Activated naive CD4-positive, alpha-beta T cell treated with anti-CD3 and anti-CD28 coated beads for 36 hours (primary cell): Measurements from ENCODE around the gene COA1. TPM values are rescaled to one million over a fixed set of nuclear protein-coding genes. Genes with fewer than 3 reads are reported as not detected.
"Not testable (repeated sequence)": the region's sequence is repeated elsewhere in the genome, so short reads cannot be mapped to it uniquely, and the experiment has no call there.

Experiments
- CTCF ChIA-PET: fragments of 350-600 bp; sonication (Branson Sonifier 250); formaldehyde crosslinking; loops from one replicate; lab custom pipeline; 2021; ENCODE audit warnings: antibody characterized with exemption; lab: Charles Lee
- DNase-seq: peaks from one replicate; pipeline ENCODE4 v3.0.0-alpha.2; 2020
- H3K27ac Mint-ChIP-seq: one replicate; pipeline ENCODE4 v1.8.0; 2021; ENCODE audit warnings: mild to moderate bottlenecking, mixed read lengths
- H3K27me3 Mint-ChIP-seq: one replicate; pipeline ENCODE4 v1.8.0; 2021; ENCODE audit warnings: low read depth, mixed read lengths
- H3K36me3 Mint-ChIP-seq: one replicate; pipeline ENCODE4 v1.8.0; 2021; ENCODE audit warnings: low read depth, mixed read lengths
- H3K4me1 Mint-ChIP-seq: one replicate; pipeline ENCODE4 v1.8.0; 2021; ENCODE audit warnings: low read depth, mixed read lengths
- H3K4me3 Mint-ChIP-seq: one replicate; pipeline ENCODE4 v1.8.0; 2021; ENCODE audit warnings: mild to moderate bottlenecking, moderate library complexity, mixed read lengths
- H3K9me3 Mint-ChIP-seq: one replicate; pipeline ENCODE4 v1.8.0; 2021; ENCODE audit warnings: mixed read lengths
- intact Hi-C: fragments of 100-400 bp; cut with micrococcal nuclease; formaldehyde crosslinking; loops from one replicate; pipeline ENCODE4 v1.15.1; 2023
- total RNA-seq, 2 experiments: library from RNA; stranded (reverse); gene quantifications; one replicate each; pipeline ENCODE4 v1.2.3, GENCODE V29; 2021

Gene COA1
- total RNA-seq, 2 experiments from 2014 or later = 85.9 to 87.2 TPM

DNA sequence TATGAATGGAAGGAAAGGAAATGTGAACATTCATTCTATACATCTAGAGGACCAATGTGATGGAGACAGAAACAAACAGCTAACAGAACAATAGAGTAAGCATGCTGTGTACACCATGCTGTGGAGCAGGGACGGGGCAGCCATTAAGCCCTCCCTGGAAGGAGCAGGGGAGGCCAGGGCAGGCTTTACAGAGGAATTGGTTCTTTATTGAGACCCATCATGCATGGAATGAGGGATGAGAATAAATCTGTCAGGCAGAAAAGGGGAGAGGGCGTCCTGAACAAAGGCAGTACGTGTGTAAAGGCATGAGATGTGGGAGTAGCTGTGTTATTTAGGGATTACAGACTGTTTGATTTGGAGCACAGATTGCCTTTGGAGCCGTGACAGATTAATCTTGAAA is 111.2 kb downstream of the COA1 start:
- no peak for DNase-seq
- Mint-ChIP-seq H3K4me1 (peaks cover 52% of the 10 kb centered on the region), H3K27me3 (no peaks in the 10 kb centered on the region), H3K4me3 (no peak overlapping the region), H3K27ac (no peak overlapping the region), H3K9me3 (no peaks in the 10 kb centered on the region), H3K36me3 (peaks cover 27% of the 10 kb centered on the region)
- intact Hi-C loops = no loop called here
- CTCF ChIA-PET = interaction anchor here (1.7 to 5.3 kb wide), 2 partner anchors 35 to 82 kb away, joined by 8 to 44 read pairs; partner anchors contain the start of gene STK17A

GRCh38 chr7:43616977-43617376 is 112.3 kb downstream of the COA1 start:
- intact Hi-C loops = no loop called here
- CTCF ChIA-PET = interaction anchor here (0.6 to 5.3 kb wide), 3 partner anchors 31 to 81 kb away, joined by 4 to 44 read pairs (median 4); partner anchors contain the start of gene STK17A
- no peak overlapping the region for H3K27ac Mint-ChIP-seq
- no peaks in the 10 kb centered on the region for H3K9me3 Mint-ChIP-seq
- H3K4me1 Mint-ChIP-seq = peaks cover 52% of the 10 kb centered on the region
- H3K36me3 Mint-ChIP-seq = peaks cover 27% of the 10 kb centered on the region
- DNase-seq = no peak
- H3K27me3 Mint-ChIP-seq = no peaks in the 10 kb centered on the region
- H3K4me3 Mint-ChIP-seq = no peak overlapping the region

DNA sequence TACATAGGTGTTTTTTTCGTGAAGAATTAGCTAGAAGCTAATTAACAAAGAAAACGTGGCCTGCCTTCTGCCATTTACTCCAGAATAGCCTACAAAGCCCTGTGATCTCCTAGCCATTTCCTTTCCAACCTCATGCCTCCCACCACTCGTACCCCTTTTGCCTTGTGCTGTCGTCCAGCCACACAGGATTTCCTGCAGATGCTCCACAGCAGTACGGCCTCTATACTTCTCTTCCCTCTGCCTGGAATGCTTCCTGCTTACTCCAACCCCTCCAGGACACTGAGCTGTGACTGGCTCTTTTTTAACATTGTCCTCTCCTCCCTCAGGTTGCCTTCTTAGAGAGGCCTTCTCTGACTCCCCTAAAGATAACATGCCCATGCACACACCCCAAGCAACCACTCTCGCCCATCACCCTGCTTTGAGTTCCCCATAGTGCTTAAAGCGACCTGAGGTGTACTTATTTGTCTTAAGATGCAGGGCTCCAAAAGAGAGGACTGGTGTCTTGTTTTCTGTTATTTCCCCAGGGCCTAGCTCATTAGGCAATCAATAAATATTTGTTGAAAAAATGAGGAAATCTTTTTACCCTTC is 113.7 kb downstream of the COA1 start:
- Mint-ChIP-seq H3K36me3 (peaks cover 30% of the 10 kb centered on the region), H3K9me3 (no peaks in the 10 kb centered on the region), H3K4me3 (no peak overlapping the region), H3K27me3 (no peaks in the 10 kb centered on the region), H3K4me1 (peaks cover 51% of the 10 kb centered on the region), H3K27ac (peak overlapping the region; percentile 77)
- DNase-seq = no peak
- intact Hi-C loops = no loop called here
- CTCF ChIA-PET = interaction anchor here (0.6 to 0.8 kb wide), 5 partner anchors 17 to 653 kb away, joined by 3 to 4 read pairs (median 3); no protein-coding TSS in a partner anchor

GRCh38 chr7:43612599-43613589 is 116.4 kb downstream of the COA1 start:
- Mint-ChIP-seq H3K4me3 (peak overlapping the region; percentile 6), H3K4me1 (peaks cover 72% of the 10 kb centered on the region), H3K36me3 (peaks cover 48% of the 10 kb centered on the region), H3K27ac (peak overlapping the region; percentile 77), H3K27me3 (no peaks in the 10 kb centered on the region), H3K9me3 (no peaks in the 10 kb centered on the region)
- peak; percentile 54 for DNase-seq
- intact Hi-C loops = loop anchor here (1.0 to 2.0 kb wide), 8 partner anchors 9 to 56 kb away; no protein-coding TSS in a partner anchor
- CTCF ChIA-PET = interaction anchor here (0.6 to 3.5 kb wide), 6 partner anchors 12 to 88 kb away, joined by 3 to 16 read pairs (median 3); partner anchors contain the start of gene STK17A

DNA sequence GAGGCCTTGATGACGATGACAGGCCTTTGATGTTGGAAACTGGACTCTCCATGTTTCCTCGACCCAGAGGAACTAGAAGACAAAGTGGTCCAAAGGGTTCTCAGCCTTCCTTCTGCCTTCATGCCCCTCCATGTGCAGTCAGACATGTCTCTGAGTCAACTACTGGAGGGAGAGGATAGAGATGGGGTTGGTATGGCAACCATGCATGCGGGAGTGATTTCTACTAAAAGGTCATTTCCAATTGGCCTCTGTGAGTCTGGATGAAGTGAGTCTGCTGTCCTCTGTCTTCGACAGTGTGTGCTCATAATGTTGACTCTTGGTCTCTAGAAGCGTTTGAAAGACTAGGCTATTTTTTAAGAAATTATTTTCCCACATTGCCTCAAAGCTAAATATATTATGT is 117.2 kb downstream of the COA1 start:
- intact Hi-C loops = loop anchor here (1.0 to 2.0 kb wide), 2 partner anchors 9 to 25 kb away; no protein-coding TSS in a partner anchor
- no peaks in the 10 kb centered on the region for H3K27me3 Mint-ChIP-seq
- H3K36me3 Mint-ChIP-seq = peaks cover 48% of the 10 kb centered on the region
- H3K4me3 Mint-ChIP-seq = no peak overlapping the region
- peaks cover 75% of the 10 kb centered on the region for H3K4me1 Mint-ChIP-seq
- H3K9me3 Mint-ChIP-seq = no peaks in the 10 kb centered on the region
- DNase-seq = no peak
- CTCF ChIA-PET = interaction anchor here (1.2 to 3.5 kb wide), 4 partner anchors 16 to 89 kb away, joined by 3 to 16 read pairs (median 4); partner anchors contain the start of gene STK17A
- H3K27ac Mint-ChIP-seq = peak overlapping the region; percentile 51

DNA sequence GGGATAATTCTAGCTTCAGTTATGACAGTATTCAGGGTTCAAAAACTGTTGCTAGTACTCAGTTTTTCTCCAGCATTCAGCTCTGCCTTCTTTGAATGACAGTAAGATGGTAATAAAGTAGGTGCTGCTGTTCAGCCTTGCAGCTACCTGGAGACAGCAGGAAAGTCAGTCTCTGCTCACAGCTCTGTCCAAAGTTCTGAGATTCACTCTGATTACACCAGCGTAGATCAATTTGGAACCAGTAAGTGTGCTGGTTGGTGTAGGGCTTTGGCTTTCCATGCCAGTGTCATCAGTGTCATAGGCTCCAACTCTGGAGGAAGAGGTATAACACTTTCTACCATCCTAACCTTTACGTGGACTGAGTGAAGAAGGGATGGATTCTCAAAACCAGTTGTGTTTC is 120.2 kb downstream of the COA1 start:
- Mint-ChIP-seq H3K27ac (peak overlapping the region; percentile 14), H3K9me3 (peaks cover 7% of the 10 kb centered on the region), H3K27me3 (no peaks in the 10 kb centered on the region), H3K36me3 (peaks cover 46% of the 10 kb centered on the region), H3K4me3 (no peak overlapping the region), H3K4me1 (peaks cover 75% of the 10 kb centered on the region)
- CTCF ChIA-PET = interaction anchor here (0.6 to 1.7 kb wide), 3 partner anchors 39 to 113 kb away, joined by 3 to 6 read pairs (median 3); no protein-coding TSS in a partner anchor
- DNase-seq = no peak
- intact Hi-C loops = no loop called here

DNA sequence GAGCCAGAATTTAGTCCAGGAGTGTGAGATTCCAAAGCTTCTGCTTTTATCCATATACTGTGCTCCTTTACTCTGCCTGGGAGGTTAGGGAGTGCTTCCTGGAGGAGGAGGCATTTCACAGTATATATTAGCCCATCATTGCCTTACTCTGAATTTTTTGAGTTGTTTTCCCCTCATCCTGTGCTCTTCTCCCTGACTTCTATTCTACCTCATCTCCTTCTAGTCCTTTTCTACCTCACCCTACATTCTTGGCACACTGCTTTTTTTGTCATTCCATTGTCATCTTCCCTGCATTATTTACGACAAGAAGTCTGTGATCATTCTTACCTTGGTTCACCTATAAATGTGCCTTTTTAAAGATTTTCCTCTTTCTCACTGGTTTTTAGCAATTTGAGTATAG is 125.1 kb downstream of the COA1 start:
- no peaks in the 10 kb centered on the region for H3K27me3 Mint-ChIP-seq
- no peak for DNase-seq
- H3K4me3 Mint-ChIP-seq = no peak overlapping the region
- peaks cover 7% of the 10 kb centered on the region for H3K9me3 Mint-ChIP-seq
- intact Hi-C loops = no loop called here
- peaks cover 46% of the 10 kb centered on the region for H3K4me1 Mint-ChIP-seq
- peak overlapping the region; percentile 19 for H3K27ac Mint-ChIP-seq
- H3K36me3 Mint-ChIP-seq = peaks cover 31% of the 10 kb centered on the region
- CTCF ChIA-PET = interaction anchor here (3.0 to 3.5 kb wide), 2 partner anchors 13 to 22 kb away, joined by 9 to 25 read pairs; partner anchors contain the start of gene STK17A

GRCh38 chr7:43602256-43602655 is 127.1 kb downstream of the COA1 start:
- no peak overlapping the region for H3K27ac Mint-ChIP-seq
- intact Hi-C loops = no loop called here
- CTCF ChIA-PET = interaction anchor here (3.0 to 3.5 kb wide), 2 partner anchors 11 to 20 kb away, joined by 9 to 25 read pairs; partner anchors contain the start of gene STK17A
- no peak for DNase-seq
- H3K36me3 Mint-ChIP-seq = peaks cover 24% of the 10 kb centered on the region
- H3K4me1 Mint-ChIP-seq = peaks cover 46% of the 10 kb centered on the region
- H3K4me3 Mint-ChIP-seq = no peak overlapping the region
- H3K9me3 Mint-ChIP-seq = peaks cover 7% of the 10 kb centered on the region
- no peaks in the 10 kb centered on the region for H3K27me3 Mint-ChIP-seq

DNA sequence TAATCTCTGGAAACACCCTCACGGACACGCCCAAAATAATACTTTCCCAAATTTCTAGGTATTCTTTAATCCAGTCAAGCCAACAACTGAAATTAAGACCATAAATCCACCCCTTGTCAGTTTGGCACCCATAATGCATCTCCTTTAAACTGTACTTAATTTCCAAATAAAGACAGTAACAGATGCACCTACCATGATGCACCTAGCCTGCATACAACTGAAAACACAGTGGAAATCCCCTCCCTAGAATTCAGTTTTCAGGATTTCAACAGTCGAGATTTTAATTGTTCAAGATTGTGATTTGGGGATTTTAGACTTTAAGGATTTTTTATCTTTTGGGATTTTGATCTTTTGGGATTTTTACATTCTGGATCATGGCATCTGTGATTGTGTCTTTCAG is 129.3 kb downstream of the COA1 start:
- Mint-ChIP-seq H3K27ac (peak overlapping the region; percentile 9), H3K4me1 (peaks cover 51% of the 10 kb centered on the region), H3K4me3 (no peak overlapping the region), H3K9me3 (peaks cover 7% of the 10 kb centered on the region), H3K36me3 (peaks cover 27% of the 10 kb centered on the region), H3K27me3 (no peaks in the 10 kb centered on the region)
- DNase-seq = no peak
- CTCF ChIA-PET = no interaction called here
- intact Hi-C loops = loop anchor here (1.0 kb wide), 2 partner anchors 8 kb away; no protein-coding TSS in a partner anchor

- H3K9me3 Mint-ChIP-seq, H3K27ac Mint-ChIP-seq, DNase-seq, intact Hi-C loops, H3K27me3 Mint-ChIP-seq, H3K4me3 Mint-ChIP-seq: not testable (repeated sequence)
- Mint-ChIP-seq H3K4me1 (peaks cover 74% of the 10 kb centered on the region), H3K36me3 (peaks cover 19% of the 10 kb centered on the region)
- CTCF ChIA-PET = interaction anchor here (0.9 to 3.3 kb wide), 5 partner anchors 14 to 242 kb away, joined by 3 to 13 read pairs (median 4); partner anchors contain the start of gene STK17A
Measured at GRCh38 chr7:43596426-43596825, 132.9 kb downstream of the COA1 start.

DNA sequence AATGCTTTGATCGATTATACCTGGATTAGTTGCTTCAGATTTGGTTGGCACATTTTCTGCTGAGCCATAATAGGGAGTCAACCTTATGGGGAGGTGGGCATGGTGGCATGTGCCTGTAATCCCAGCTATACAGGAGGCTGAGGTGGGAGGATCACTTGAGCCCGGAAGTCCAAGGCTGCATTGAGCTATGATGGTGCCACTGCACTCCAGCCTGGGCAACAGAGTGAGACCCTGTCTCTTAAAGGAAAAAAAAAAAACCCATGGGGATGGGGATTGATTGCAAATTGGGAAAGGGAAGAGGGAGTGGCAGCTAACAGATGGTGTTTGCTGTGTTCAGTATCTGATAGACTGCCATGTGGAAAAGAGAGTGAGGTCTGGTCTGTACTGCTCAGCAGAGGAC is 135.3 kb downstream of the COA1 start:
- intact Hi-C loops = loop anchor here (1.0 to 5.0 kb wide), 2 partner anchors 10 to 1388 kb away; no protein-coding TSS in a partner anchor

More for the DNA sequence above, 135.3 kb downstream of the COA1 start:
- CTCF ChIA-PET = interaction anchor here (1.0 to 3.3 kb wide), 4 partner anchors 11 to 245 kb away, joined by 3 to 13 read pairs (median 4); partner anchors contain the start of gene STK17A
- Mint-ChIP-seq H3K4me3 (peak overlapping the region; percentile 68), H3K9me3 (no peaks in the 10 kb centered on the region), H3K4me1 (peaks cover 82% of the 10 kb centered on the region), H3K36me3 (peaks cover 13% of the 10 kb centered on the region), H3K27me3 (no peaks in the 10 kb centered on the region), H3K27ac (peak overlapping the region; percentile 75)
- DNase-seq = no peak
